ENCODE results near the gene PTGER1.
"Not testable (repeated sequence)": the region's sequence is repeated elsewhere in the genome, so short reads cannot be mapped to it uniquely, and the experiment has no call there.

Gene PTGER1

GRCh38 chr19:14473073-14473977, 1.8 kb downstream of the PTGER1 start:
- DNase-seq: no peak

- DNase-seq: peak; percentile 70
Observed at GRCh38 chr19:14472202-14472938, 2.8 kb downstream of the PTGER1 start.

- no peak for DNase-seq
Observed at GRCh38 chr19:14471436-14472187, 3.5 kb downstream of the PTGER1 start.

GRCh38 chr19:14470031-14470876, 4.9 kb downstream of the PTGER1 start:
- DNase-seq: no peak

- no peak for DNase-seq
Observed at GRCh38 chr19:14467816-14468215, 7.3 kb downstream of the PTGER1 start.

GRCh38 chr19:14467391-14467790, 7.8 kb downstream of the PTGER1 start:
- DNase-seq: no peak

- DNase-seq: no peak
Observed at GRCh38 chr19:14463747-14464146, 11.4 kb downstream of the PTGER1 start.

GRCh38 chr19:14462401-14462800, 12.8 kb downstream of the PTGER1 start:
- DNase-seq: not testable (repeated sequence)

GRCh38 chr19:14460935-14461334, 14.2 kb downstream of the PTGER1 start:
- no peak for DNase-seq

- DNase-seq: no peak
Observed at GRCh38 chr19:14459703-14460102, 15.5 kb downstream of the PTGER1 start.

GRCh38 chr19:14452303-14452702, 22.9 kb downstream of the PTGER1 start:
- DNase-seq: not testable (repeated sequence)

- no peak for DNase-seq
Observed at GRCh38 chr19:14450876-14451275, 24.3 kb downstream of the PTGER1 start.

- DNase-seq: no peak
Observed at GRCh38 chr19:14450168-14450874, 24.8 kb downstream of the PTGER1 start.

- no peak for DNase-seq
Observed at GRCh38 chr19:14449321-14449720, 25.8 kb downstream of the PTGER1 start.

- no peak for DNase-seq
Observed at GRCh38 chr19:14446336-14447036, 28.7 kb downstream of the PTGER1 start.

- DNase-seq: no peak
Observed at GRCh38 chr19:14443632-14444216, 31.4 kb downstream of the PTGER1 start.

- DNase-seq: no peak
Observed at GRCh38 chr19:14442891-14443631, 32.1 kb downstream of the PTGER1 start.

- no peak for DNase-seq
Observed at GRCh38 chr19:14441041-14441938, 33.9 kb downstream of the PTGER1 start.

- no peak for DNase-seq
Observed at GRCh38 chr19:14440049-14440448, 35.1 kb downstream of the PTGER1 start.

All from NCI-H2171 (cell line).